Thyroid gland (tissue), 4 donors: Measurements from ENCODE around the gene PGBD2.
"Not testable (repeated sequence)": the region's sequence is repeated elsewhere in the genome, so short reads cannot be mapped to it uniquely, and the experiment has no call there.

ENCODE experiments used
- CTCF ChIP-seq, 6 experiments: fragments of 200-600 bp in 3 of 6; fragments of 450-650 bp in 3 of 6; sonication (generic) in 3 of 6; IDR thresholded peaks; one replicate each; pipeline ENCODE4 v1.5.1; 2016 to 2019; ENCODE audit warnings: antibody characterized with exemption in 6 of 6, mild to moderate bottlenecking in 2 of 6, inconsistent platforms in 1 of 6, moderate library complexity in 1 of 6
- POLR2A ChIP-seq, 2 donors: fragments of 450-650 bp; IDR thresholded peaks; one replicate each; pipeline ENCODE4 v1.6.1; 2017; ENCODE audit warnings: antibody characterized with exemption in 2 of 2, mild to moderate bottlenecking in 2 of 2, moderate library complexity in 1 of 2

- not testable (repeated sequence) for TF ChIP-seq POLR2A, CTCF (IDR thresholded peaks at IDR 0.05)
Measured at GRCh38 chr1:248945000-248945423, 39.0 kb downstream of the PGBD2 start.
